SU-DHL-6 (cell line): ENCODE measurements around the gene UBC.
"Not testable (repeated sequence)": the region's sequence is repeated elsewhere in the genome, so short reads cannot be mapped to it uniquely, and the experiment has no call there.

Experiments
- EZH2phosphoT487 ChIP-seq: fragments of 200-600 bp; sonication (generic), shearing (Covaris generic); conservative IDR thresholded peaks from 2 replicates; pipeline ENCODE4 v1.6.1; 2018; ENCODE audit warnings: mild to moderate bottlenecking, antibody characterized with exemption, low read length, moderate library complexity, mixed read lengths
- TF ChIP-seq, protein P1 (sequence below): fragments of 200-600 bp; sonication (generic); IDR thresholded peaks from one replicate; pipeline ENCODE4 v1.5.1; 2017; ENCODE audit warnings: antibody characterized with exemption, mild to moderate bottlenecking, low read length, moderate library complexity; ENCODE audit not compliant: insufficient read depth, poor library complexity, severe bottlenecking

DNA sequence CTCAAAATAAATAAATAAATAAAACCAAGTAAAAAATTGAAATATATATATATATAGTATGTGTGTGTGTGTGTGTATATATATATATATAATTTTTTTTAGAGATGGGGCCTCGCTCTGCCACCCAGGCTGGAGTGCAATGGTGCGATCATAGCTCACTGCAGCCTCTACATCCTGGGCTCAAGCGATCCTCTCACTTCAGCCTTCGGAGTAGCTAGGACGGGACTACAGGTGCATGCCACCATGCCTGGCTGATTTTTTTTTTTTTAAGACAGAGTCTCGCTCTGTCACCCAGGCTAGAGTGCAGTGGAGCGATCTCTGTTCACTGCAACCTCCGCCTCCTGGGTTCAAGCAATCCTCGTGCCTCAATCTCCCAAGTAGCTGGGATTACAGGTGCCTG lies 26.7 kb downstream of the UBC start:
- TF ChIP-seq EZH2phosphoT487, result not testable (repeated sequence)
- TF ChIP-seq, protein P1, sequence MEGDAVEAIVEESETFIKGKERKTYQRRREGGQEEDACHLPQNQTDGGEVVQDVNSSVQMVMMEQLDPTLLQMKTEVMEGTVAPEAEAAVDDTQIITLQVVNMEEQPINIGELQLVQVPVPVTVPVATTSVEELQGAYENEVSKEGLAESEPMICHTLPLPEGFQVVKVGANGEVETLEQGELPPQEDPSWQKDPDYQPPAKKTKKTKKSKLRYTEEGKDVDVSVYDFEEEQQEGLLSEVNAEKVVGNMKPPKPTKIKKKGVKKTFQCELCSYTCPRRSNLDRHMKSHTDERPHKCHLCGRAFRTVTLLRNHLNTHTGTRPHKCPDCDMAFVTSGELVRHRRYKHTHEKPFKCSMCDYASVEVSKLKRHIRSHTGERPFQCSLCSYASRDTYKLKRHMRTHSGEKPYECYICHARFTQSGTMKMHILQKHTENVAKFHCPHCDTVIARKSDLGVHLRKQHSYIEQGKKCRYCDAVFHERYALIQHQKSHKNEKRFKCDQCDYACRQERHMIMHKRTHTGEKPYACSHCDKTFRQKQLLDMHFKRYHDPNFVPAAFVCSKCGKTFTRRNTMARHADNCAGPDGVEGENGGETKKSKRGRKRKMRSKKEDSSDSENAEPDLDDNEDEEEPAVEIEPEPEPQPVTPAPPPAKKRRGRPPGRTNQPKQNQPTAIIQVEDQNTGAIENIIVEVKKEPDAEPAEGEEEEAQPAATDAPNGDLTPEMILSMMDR, result not testable (repeated sequence)
